Fibroblast of mammary gland (primary cell): Measurements from ENCODE around the gene UBTF.
A peak's percentile ranks its signal among the peaks of the same experiment; 100 is the strongest.

ENCODE experiments used
- DNase-seq: peaks from one replicate; pipeline ENCODE4 v3.0.0-alpha.2; 2010; ENCODE audit warnings: low read depth
- H3K4me3 ChIP-seq: 2 replicates; pipeline ENCODE4 v1.5.1; 2011; ENCODE audit warnings: low read depth, mild to moderate bottlenecking, low read length, moderate library complexity; ENCODE audit not compliant: control insufficient read depth
- TF ChIP-seq, protein P1 (sequence below): conservative IDR thresholded peaks from 2 replicates; pipeline ENCODE4 v1.5.1; 2011; ENCODE audit warnings: low read depth, low read length, inconsistent platforms; ENCODE audit not compliant: control insufficient read depth, insufficient read depth

Gene UBTF

DNA sequence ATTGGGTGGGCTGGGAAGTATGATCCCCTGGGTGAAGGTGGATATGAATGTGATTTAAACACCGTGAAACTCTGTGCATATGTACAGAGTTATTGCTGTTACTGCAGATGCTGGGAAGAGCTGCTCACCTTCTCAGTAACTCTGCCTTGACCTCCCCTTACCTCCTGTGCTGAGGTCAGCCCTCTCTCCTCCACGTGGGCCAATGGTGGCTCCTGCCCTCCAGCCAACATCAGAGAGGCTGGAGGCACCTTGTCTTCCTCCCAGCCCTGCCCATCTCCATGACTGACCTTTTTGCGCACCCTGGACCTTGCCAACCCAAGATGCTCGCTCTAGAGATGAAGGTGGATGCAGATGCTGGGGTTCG lies 49.4 kb downstream of the UBTF start:
- TF ChIP-seq, protein P1, sequence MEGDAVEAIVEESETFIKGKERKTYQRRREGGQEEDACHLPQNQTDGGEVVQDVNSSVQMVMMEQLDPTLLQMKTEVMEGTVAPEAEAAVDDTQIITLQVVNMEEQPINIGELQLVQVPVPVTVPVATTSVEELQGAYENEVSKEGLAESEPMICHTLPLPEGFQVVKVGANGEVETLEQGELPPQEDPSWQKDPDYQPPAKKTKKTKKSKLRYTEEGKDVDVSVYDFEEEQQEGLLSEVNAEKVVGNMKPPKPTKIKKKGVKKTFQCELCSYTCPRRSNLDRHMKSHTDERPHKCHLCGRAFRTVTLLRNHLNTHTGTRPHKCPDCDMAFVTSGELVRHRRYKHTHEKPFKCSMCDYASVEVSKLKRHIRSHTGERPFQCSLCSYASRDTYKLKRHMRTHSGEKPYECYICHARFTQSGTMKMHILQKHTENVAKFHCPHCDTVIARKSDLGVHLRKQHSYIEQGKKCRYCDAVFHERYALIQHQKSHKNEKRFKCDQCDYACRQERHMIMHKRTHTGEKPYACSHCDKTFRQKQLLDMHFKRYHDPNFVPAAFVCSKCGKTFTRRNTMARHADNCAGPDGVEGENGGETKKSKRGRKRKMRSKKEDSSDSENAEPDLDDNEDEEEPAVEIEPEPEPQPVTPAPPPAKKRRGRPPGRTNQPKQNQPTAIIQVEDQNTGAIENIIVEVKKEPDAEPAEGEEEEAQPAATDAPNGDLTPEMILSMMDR = no peak
- DNase-seq = no peak
- no peak overlapping the region for H3K4me3 ChIP-seq

DNA sequence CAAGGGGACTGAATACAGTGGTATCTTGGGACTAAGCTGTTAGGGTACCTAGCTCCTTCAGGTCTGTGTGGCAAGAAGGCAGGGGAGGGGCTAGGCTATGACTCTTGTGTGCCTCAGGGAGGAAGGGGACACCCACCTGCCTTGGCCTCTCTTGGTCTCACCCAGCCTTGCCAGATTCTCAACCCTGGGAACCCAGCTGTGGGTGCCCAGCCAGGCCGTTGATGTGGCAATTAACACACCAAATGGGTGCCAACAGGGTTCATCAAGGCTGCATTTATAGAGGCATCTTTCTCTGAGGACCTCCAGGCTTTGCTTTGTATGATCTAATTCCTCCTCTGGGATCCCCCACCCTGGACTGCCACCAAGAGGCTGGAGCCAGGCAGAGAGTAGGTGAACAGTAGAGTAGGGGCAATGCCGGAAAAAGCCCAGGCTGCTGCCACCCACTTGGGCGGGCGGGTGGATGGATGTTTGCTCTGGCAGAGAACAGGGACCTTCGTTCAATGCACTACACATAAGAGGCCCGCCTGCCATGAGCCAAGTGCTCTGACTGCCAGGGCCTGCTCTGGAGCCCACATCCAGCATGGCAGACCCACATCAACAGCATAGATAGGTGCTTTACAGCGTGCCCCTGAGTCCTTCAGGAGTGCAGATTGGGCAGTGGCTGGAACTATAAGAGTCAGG lies 52.2 kb downstream of the UBTF start:
- no peak overlapping the region for H3K4me3 ChIP-seq
- TF ChIP-seq, protein P1 = no peak
- DNase-seq = no peak

DNA sequence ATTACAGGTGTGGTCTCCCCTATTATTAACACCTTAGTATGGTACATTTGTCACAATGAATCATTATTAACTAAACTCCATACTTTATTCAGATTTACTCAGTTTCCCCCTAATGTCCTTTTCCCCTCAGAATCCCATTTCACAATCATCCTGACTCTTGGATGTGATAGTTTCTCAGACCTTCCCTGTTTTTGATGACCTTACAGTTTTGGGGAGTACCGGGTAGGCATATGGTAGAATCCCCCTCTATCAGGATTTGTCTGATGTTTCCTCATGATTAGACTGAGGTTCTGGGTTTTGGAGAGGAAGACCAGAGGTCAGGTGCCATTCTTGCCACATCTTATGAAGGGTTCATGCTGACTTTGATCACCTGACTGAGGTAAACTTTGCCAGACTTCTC lies 55.0 kb downstream of the UBTF start:
- DNase-seq = no peak
- TF ChIP-seq, protein P1 = no peak
- H3K4me3 ChIP-seq = no peak overlapping the region

DNA sequence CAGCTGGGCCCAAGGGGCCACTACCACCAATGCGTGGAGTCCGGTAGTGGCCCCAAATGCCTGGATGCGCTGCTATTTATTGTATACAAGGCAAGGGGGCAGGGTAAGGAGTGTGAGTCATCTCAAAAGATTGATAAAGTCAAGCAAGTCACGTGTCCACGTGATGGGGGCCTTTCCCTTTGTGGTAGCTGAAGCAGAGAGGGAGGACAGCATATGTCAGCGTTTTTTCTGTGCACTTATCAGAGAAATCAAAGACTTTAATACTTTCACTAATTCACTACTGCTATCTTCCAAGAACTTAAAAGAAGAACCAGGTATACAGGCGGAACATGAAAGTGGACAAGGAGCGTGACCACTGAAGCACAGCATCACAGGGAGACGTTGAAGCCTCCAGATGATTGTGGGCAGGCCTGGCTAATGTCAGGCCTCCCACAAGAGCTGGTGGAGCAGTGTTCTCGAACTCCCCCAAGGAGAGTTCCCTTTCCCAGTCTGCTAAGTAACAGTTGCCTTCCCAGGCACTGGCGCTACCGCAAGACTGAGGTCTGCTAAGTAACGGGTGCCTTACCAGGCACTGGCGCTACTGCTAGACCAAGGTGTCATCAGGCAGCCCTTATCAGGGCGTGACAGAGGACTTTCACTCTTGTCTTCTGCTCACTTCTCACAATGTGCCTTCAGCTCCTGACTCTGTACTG lies 59.8 kb downstream of the UBTF start:
- TF ChIP-seq, protein P1 = no peak
- no peak overlapping the region for H3K4me3 ChIP-seq
- DNase-seq = peak; percentile 16

DNA sequence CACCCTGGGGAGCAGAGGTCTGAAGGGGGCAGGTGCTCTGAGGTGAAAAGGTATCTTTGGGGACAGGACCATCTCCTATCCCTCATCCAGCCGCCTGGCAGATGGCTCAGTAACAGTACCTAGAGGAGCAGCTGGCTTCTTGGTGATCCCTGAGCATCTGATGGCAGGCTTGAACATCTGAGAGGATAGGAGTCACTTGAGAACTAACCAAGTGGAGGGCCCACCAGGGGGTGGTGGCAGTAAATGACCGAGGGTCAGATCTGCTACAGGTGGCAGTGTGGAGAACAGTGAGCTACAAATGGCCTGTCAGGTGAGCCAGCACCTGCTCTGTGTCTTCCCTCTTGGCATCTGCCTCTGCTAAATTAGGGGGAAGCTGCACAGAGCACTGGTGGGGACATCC lies 64.0 kb downstream of the UBTF start:
- H3K4me3 ChIP-seq = no peak overlapping the region
- TF ChIP-seq, protein P1 = no peak
- DNase-seq = no peak
